Adrenal gland (tissue), 5 donors: ENCODE results near the gene GGT6.

Experiments
- CTCF ChIP-seq, 6 experiments: fragments of 450-650 bp in 4 of 6; fragments of 200-600 bp in 2 of 6; sonication (generic) in 1 of 6; IDR thresholded peaks; 1 replicate in 5 of 6; 2 replicates in 1 of 6; pipeline versions ENCODE4 v1.5.1 to v1.8.0; 2016 to 2021; ENCODE audit warnings: antibody characterized with exemption in 6 of 6, mild to moderate bottlenecking in 2 of 6, moderate library complexity in 1 of 6
- POLR2A ChIP-seq, 2 donors: fragments of 450-650 bp; IDR thresholded peaks; one replicate each; pipeline ENCODE4 v1.6.1; 2017; ENCODE audit warnings: antibody characterized with exemption in 2 of 2, mild to moderate bottlenecking in 2 of 2, moderate library complexity in 1 of 2
- donor health status: DM: no; HTN: no; CAD: no.

GRCh38 chr17:4560421-4560820 lies at the start of gene GGT6:
- TF ChIP-seq POLR2A (IDR thresholded peaks at IDR 0.05) (no peak), CTCF (IDR thresholded peaks at IDR 0.05) (no peak)
